HG02943 (cell line): ENCODE results near the gene RNU4-1.
"Not testable (repeated sequence)": the region's sequence is repeated elsewhere in the genome, so short reads cannot be mapped to it uniquely, and the experiment has no call there.

Source experiments
- ATAC-seq: cut with Tn5 transposase; IDR thresholded peaks from one replicate; pipeline ENCODE4 v1.9.1; 2021; ENCODE audit warnings: mild to moderate bottlenecking, low read depth, moderate library complexity; ENCODE audit not compliant: unreplicated experiment

Gene RNU4-1

DNA sequence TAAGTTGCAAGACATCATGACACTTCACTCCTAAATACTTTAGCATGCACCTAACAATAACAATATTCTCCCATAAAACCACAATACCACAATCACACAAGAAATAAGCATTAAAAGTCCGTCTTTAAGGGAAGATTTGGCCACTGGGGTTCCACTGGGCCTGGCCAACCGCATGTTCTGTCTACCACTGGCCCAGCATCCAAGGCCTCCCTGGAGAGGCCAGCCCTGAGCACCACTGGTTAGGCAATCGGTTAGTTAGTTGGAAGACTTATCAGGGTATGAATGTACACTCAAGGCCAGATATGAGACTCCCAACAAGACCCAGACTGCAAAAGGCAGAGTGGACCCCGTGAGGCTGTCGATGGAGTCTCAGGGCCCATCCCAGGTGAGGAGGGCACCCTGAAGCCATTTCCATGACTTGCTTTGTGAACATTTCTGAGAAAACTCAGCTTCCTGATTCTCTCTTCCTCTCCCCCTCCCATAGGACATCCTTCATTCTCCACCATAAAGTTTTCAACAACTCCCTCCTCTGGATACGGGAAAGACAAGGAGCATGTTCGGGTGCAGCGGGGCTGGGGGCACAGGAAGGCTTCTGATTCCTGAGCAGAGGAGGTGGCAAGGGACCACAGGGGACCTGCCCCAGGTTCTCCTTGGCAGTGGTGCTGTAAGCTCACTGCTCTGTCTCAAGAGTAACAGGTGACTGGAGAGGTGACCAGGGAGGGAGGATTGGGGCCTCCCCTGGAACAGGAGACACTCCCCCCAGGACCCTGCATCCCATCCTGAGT is 33.4 kb downstream of the RNU4-1 start:
- ATAC-seq, result no peak

DNA sequence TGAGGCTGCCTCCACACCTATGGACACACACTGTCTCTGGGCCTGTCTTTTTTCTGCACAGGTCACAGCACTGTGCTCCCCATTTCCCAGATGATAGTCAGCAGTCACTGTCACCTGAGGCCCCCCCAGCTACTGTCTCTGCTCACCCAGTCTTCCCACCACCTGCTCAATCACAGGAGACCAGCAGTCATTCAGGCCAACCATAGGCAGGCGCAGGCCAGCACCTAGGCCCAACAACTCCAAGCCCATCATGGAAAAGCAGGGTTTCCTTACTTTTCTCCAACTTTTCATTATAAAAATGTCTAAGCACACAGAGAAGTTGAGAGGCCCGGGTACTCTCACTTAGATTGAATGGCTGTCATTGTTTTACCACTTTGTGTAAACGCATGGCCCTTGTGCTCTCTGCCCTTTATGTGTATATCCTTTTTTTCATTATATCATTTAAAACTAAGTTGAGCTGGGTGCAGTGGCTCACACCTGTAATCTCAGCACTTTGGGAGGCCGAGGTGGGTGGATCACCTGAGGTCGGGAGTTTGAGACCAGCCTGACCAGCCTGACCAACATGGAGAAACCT is 34.6 kb downstream of the RNU4-1 start:
- no peak for ATAC-seq

DNA sequence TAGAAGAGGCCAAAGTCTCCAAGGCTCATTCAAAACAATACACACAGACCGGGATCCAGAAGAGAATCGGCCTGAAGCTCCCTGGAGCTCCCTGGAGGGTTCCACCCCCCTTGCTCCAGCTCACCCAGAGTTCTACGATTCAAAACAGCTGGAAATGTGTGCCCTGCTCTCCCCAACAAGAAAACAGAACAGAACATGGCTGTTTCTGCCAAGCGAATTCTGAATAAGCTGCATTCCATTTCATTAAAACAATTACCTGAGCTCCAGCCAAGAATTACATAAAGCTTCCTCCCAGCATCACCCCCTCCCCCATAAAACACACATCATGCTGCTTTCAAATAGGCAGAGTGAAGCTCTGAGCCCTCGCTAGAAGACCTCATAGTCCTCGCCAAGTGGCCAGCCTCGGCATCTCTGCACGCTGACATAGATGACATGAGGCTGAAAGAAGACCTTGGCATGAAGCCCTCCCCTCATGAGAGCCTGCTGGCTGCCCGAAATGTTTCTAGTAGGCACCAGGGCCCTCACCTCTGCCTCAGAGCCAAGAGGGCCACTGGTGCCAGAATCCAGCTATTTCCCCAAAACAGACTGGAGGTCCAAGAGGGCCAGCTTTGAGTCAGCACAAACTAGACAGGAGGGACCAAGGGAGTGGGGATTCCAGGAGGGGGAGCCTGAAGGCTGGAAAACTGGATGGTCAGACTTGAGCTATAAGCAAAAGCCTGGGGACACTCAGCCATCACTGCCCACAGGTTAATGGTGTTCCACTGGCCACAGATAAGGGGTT is 35.8 kb downstream of the RNU4-1 start:
- ATAC-seq, result no peak

DNA sequence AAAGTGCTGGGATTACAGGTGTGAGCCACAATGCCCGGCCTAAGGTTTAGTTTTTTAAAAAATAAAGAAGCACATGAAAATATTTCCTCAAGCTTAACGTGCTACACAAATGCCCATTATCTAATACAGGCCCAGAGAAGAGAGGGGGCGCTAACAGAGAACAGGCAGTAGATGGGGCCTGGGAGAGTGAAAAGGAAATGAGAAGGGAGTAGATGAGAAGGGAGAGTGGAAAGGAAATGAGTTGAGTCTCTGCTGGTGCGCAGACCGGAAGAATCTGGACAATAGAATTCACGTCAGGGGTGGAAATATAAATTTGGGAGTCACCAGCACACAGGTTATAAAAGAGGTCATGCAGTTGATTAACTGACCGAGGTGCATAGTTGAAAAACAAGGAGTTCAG is 38.2 kb downstream of the RNU4-1 start:
- no peak for ATAC-seq

DNA sequence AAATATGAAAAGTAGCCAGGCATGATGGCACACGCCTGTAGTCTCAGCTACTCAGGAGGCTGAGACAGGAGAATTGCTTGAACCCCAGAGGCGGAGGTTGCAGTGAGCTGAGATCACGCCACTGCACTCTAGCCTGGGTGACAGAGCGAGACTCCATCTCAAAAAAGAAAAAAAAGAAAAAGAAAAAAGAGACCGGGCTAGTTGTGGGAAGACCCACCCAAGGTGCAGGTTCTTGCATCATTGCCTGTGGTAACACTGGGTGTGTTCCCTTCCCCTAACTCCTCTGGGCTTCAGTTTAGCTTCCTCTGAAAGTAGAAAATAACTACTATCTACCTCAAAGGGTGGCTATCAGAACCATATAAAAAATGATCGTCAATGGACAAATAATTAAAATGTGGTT is 39.7 kb downstream of the RNU4-1 start:
- not testable (repeated sequence) for ATAC-seq

DNA sequence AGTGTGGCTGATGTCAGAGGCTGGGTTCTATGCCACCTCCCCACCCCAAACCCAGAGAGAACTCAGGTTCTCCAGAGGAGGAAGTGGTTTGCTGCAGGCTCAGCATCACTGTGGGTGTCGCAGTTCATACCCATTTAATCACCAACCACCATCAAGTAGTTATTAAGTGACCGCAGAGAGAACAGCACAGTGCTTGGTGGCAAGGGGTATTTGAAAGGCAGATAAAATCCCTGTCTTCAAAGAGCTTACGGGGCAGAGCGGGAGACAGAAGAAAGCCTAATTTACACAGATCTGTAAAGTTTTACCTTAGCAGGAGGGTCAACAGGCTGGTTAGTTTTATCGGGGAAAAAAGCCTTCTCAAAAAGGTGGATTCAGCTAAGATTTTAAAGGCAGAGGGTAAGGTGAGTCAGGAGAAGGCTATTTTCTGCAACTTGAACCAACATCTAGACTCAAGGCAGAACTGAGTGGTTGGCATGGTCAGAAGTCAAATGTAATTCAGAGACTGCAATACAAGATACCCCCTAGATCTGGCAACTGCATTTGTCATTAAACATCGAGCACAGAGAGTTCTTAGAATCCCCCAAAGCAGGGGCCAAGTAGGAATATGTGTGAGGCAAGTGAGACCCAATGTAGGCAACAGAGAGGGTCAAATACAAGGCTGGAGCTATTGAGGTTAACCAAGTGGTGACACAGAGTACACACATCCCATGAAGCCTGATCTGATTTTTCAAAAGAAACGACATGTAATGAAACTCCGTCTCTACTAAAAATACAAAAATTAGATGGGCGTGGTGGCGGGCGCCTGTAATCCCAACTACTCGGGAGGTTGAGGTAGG is 40.7 kb downstream of the RNU4-1 start:
- ATAC-seq, result no peak

DNA sequence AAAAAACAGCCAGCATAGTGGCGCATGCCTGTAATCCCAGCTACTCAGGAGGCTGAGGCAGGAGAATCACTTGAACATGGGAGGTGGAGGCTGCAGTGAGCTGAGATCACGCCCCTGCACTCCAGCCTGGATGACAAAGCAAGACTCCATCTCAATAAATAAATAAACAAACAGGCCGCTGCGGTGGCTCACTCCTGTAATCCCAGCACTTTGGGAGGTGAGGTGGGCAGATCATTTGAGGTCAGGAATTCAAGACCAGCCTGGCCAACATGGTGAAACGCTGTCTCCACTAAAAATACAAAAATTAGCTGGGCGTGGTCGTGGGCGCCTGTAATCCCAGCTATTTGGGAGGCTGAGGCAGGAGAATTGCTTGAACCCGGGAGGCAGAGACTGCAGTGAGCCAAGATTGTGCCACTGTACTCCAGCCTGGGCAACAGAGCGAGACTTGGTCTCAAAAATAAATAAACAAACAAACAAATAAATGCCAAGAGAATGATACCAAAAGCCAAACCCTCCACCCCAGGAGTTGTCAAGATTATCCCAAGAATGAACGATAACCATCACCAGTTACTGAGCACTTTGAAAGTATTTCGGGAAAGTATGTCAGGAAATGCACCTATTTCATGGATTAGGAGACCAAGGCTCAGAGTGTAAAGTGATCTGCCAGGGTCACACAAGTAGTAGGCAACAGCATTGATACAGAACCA is 41.5 kb downstream of the RNU4-1 start:
- ATAC-seq, result not testable (repeated sequence)

DNA sequence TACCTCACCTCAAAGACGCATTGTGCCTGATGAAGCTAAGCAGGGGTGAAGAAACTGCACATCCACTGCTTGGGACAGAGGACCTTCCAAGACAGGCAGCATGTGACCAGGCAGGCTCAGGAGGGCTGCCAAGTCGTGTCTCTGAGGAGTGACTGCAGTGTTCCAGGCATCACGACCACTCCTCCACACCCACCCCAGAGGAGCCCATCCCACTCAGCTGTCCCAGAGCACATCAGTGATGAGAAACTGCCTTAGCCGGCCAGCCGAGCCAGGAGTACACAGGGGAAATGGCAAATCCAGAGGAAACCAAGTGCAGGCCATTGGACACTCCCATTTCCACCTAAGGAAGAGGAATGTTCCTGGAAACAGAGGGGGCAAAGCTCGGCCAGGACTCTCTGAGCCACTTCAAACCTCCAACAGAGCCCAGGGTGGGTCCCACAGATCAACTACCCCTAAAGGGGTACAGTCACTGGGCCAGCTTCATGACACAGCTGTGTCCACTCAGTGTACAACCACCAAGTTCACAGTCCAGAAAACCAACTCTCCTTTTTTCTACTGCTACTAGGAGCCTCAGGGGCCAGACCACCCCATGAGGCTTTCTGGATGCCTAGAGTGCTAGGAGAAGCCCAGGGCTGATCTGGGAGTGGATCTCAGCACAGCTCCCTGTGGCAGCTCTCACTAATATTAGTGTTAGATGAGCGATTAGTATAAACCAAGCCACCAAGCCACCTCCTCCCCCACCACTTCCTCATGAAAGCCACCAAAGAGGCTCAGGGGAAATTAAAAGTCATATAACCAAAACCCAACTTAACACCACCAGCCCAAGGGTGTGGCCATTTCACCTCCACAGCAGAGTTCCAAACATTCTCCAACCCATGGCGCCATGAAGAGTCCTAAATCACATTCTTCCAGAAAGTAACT is 42.9 kb downstream of the RNU4-1 start:
- ATAC-seq, result no peak

DNA sequence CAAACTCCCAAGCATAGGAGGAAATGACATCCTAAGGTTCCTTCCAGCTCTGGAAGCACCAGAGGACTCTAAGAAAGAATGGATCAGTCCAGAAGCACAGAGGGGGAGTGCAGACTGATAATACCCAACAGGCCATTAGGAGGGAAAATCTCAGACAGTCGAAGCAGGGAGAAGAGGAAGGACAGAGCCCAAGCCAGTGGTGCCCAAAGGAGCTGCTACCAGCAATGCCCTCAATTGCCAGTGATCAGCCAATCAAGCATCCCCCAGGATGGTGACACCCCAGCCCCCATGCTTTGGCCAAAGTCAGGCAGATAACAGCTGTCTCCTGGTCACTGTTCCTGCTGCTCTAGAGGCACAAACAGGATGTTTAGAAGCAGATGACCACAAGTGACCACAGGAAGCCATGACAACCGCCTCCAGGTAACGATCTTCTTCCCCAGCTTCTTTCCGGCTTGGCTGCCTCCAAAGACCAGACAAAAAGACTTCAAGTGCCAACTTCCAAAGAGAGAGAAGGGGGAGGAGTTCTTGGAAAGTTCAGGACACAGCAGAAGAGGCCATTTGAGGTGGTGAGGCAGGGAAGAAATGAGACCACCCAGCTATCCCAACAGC is 43.7 kb downstream of the RNU4-1 start:
- ATAC-seq, result no peak

DNA sequence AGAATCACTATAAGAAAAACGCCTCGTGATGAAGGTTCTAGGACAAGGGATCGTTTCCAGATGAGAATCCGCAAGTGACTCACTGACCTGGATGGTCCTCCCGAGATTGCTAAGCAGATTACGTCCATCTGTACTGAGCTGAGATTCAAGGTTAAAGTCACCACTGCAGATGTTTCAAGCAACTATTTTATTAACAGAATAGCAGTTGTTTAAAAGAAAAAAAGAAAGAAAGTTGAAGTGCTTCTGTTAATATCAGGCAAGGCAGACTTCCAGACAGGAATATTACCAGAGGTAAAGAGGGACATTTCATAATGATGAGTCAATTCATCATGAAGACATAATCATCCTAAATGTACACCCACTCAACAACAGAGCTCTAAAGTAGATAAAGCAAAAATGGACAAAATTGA is 45.4 kb downstream of the RNU4-1 start:
- no peak for ATAC-seq

DNA sequence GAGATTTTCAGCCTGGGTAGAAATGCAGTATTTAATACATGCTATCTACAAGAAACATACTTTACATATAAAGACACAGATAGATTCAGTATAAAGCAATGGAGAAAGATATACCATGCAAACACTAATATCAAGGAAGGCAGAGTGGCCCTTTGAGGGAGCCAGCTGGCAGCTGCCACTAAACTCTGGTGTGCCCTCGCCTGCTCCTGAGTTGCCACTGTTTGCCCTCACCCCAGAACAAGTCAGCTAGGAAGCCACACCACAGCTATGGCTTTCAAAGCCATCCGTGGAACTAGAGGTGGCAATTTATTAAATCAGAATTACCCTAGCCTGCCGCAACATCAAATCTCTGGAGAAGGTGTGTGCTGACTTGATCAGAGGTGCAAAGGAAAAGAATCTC is 45.9 kb downstream of the RNU4-1 start:
- no peak for ATAC-seq

DNA sequence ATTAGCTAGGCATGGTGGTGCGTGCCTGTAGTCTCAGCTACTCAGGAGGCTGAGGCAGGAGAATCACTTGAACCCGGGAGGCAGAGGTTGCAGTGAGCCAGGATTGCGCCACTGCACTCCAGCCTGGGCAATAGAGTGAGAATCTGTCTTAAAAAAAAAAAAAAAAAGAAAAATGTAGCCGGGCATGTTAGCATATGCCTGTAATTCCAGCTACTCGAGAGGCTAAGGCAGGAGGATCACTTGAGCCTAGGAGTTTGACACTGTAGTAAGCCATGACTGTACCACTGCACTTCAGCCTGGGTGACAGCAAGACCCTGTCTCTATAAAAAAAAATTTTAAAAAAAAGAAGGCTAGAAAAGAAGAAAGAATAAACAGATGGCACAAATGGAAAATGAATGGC is 46.3 kb downstream of the RNU4-1 start:
- ATAC-seq, result not testable (repeated sequence)
